ENCODE results near the gene KDF1.

Gene KDF1, protein sequence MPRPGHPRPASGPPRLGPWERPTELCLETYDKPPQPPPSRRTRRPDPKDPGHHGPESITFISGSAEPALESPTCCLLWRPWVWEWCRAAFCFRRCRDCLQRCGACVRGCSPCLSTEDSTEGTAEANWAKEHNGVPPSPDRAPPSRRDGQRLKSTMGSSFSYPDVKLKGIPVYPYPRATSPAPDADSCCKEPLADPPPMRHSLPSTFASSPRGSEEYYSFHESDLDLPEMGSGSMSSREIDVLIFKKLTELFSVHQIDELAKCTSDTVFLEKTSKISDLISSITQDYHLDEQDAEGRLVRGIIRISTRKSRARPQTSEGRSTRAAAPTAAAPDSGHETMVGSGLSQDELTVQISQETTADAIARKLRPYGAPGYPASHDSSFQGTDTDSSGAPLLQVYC

DNA sequence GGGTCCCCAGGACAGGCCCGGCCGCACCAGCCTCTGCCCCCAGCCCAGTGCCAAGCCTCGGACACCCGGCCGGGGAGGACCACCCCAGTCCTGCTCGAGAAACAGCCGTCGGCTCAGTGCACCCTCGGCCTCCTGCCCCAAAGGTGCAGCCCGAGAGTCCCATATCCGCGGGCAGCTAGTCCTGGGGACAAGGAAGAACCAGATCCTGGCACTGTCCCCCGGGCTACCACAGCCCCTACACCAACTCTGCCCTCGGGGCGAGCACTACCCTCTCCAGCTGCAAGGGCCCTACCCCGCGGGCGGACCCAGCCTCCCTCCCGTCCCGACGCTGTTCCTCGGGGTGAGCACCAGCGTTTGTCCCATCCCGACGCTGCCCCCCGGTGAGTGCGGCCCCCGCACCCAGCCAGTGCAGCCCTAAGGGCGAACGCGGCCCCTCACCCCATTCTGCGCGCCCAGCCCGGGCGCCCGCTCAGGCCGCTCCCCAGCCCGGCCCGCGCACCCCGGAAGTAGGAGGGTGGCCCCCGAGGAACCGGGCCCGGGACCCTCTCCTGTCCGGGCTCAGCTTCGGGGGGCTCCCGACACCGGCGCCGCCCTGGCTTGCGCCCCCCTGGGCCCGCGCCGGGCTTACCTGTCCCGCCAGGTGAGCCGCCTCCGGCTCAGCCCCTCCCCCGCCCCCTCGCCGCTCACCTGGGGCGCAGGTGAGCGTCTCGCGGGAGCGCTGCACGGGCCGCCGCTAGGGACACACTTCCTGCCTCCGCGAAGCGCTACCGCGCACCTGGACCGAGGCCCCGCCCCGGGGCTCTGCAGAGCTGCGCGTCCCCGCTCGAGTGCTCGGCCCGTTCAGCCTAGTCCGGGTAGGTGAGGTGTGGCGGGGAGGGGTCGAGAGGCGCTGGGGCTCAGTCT, at the start of gene KDF1:
Gene KDF1 (minus strand): TSS at position 747 of the 903 bp plus-strand sequence. CDS start 8,088 bp downstream, outside the sequence.
- H4K20me1 ChIP-seq (ENCODE audit: insufficient read depth, low read length, poor library complexity, severe bottlenecking): no peaks in the 10 kb centered on the region
- no peak within 1 kb of the TSS for H3K9ac ChIP-seq (ENCODE audit: low read depth, low read length, poor library complexity, severe bottlenecking)
- no peak for TF ChIP-seq EZH2phosphoT487 (IDR thresholded peaks at IDR 0.05; ENCODE audit: borderline replicate concordance)
- TF ChIP-seq, protein P1, sequence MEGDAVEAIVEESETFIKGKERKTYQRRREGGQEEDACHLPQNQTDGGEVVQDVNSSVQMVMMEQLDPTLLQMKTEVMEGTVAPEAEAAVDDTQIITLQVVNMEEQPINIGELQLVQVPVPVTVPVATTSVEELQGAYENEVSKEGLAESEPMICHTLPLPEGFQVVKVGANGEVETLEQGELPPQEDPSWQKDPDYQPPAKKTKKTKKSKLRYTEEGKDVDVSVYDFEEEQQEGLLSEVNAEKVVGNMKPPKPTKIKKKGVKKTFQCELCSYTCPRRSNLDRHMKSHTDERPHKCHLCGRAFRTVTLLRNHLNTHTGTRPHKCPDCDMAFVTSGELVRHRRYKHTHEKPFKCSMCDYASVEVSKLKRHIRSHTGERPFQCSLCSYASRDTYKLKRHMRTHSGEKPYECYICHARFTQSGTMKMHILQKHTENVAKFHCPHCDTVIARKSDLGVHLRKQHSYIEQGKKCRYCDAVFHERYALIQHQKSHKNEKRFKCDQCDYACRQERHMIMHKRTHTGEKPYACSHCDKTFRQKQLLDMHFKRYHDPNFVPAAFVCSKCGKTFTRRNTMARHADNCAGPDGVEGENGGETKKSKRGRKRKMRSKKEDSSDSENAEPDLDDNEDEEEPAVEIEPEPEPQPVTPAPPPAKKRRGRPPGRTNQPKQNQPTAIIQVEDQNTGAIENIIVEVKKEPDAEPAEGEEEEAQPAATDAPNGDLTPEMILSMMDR (conservative IDR thresholded peaks at IDR 0.05; ENCODE audit: low read length): no peak
- H3K4me3 ChIP-seq (ENCODE audit: low read length, poor library complexity, severe bottlenecking): no peak within 1 kb of the TSS
- no peak within 1 kb of the TSS for H2AFZ ChIP-seq (ENCODE audit: low read length)
- peaks cover 5% of the 10 kb centered on the region for H3K4me1 ChIP-seq (ENCODE audit: insufficient read depth, low read length, poor library complexity, severe bottlenecking)
- H3K9me2 ChIP-seq (replicated peaks; ENCODE audit: low read depth, low read length): no peaks in the 10 kb centered on the region
- H3K79me2 ChIP-seq (ENCODE audit: insufficient read depth, low read length): no peaks in the 10 kb centered on the region
- H3F3A ChIP-seq (ENCODE audit: low read depth): no peaks in the 10 kb centered on the region
- H3K27me3 ChIP-seq (ENCODE audit: insufficient read depth, low read length, poor library complexity, severe bottlenecking): no peaks in the 10 kb centered on the region
- H3K4me2 ChIP-seq (ENCODE audit: low read depth, low read length, poor library complexity, severe bottlenecking): no peak within 1 kb of the TSS
- H3K36me3 ChIP-seq (ENCODE audit: insufficient read depth, low read length): no peaks in the 10 kb centered on the region
- no peaks in the 10 kb centered on the region for H3K9me3 ChIP-seq (ENCODE audit: insufficient read depth, low read depth, low read length)

DNA sequence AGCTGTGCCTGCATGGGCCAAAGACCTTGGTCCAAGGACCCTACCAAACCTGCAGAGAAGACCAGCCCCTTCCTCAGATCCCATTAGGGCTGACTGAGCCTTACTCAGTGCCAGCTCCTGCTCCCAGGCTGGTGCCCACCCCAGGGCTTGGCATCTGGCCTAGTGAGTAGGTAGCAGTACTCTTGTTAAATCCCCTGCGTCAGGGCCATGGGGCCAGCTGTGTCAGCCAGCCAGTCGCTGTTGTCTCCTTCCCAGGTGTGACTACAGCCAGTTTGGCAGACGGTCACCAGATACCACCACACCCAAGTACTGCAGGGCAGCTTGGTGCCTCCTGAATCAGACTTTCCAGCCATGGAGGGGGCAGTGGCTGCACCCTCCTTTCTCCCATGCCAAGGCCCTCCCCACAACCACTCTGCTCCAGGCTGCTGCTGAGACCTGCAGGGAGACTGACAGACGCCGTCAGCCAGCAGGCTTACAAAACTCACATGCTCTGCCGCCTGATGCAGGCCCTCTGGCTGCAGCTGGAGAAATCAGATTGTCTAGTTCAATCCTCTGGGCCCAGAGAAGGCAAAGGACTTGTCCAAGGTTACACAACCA, 49.4 kb upstream of the KDF1 start:
- Histone ChIP-seq H3K36me3 (ENCODE audit: insufficient read depth, low read length) (no peaks in the 10 kb centered on the region), H3K9me3 (ENCODE audit: insufficient read depth, low read depth, low read length) (no peaks in the 10 kb centered on the region), H3K9me2 (replicated peaks; ENCODE audit: low read depth, low read length) (no peaks in the 10 kb centered on the region), H4K20me1 (ENCODE audit: insufficient read depth, low read length, poor library complexity, severe bottlenecking) (no peaks in the 10 kb centered on the region), H3F3A (ENCODE audit: low read depth) (no peaks in the 10 kb centered on the region), H3K4me2 (ENCODE audit: low read depth, low read length, poor library complexity, severe bottlenecking) (no peak overlapping the region), H3K4me3 (ENCODE audit: low read length, poor library complexity, severe bottlenecking) (no peak overlapping the region), H3K79me2 (ENCODE audit: insufficient read depth, low read length) (no peaks in the 10 kb centered on the region), H3K9ac (ENCODE audit: low read depth, low read length, poor library complexity, severe bottlenecking) (no peak overlapping the region), H3K4me1 (ENCODE audit: insufficient read depth, low read length, poor library complexity, severe bottlenecking) (no peaks in the 10 kb centered on the region), H2AFZ (ENCODE audit: low read length) (no peak overlapping the region), H3K27me3 (ENCODE audit: insufficient read depth, low read length, poor library complexity, severe bottlenecking) (no peaks in the 10 kb centered on the region)
- TF ChIP-seq, protein P1 (conservative IDR thresholded peaks at IDR 0.05; ENCODE audit: low read length): no peak

DNA sequence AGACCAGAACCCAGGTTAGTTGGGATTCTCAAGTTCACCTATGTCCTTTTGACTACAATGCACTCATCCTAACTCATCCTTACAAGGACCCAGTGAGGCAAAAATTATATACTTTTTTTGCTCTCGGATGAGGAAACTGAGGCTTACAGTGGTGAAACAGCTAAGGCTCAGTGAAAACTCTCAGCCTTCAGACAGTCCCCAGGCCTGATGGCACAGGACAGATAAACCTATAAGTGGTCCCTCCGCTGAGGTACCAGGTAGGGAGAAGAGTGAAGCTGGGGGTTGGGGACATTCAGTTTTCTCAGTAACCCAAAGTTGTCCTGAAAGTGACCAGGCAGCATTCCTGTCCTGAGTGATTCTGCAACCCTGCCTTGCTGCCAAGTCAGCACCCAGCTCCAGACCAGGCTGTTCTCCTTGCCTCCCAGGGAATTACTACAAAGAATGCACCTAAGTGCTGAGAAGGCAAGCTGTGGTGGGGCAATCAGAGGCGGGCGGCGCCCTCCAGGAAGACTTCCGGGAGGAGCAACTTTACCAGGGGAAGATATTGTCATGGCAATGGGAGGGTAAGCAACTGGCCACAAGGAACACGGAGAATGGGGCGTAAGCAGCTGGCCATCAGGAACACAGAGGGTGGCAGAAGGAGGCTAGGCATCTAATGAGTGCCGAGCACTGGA, 47.8 kb upstream of the KDF1 start:
- Histone ChIP-seq H3K4me1 (ENCODE audit: insufficient read depth, low read length, poor library complexity, severe bottlenecking) (no peaks in the 10 kb centered on the region), H3K79me2 (ENCODE audit: insufficient read depth, low read length) (no peaks in the 10 kb centered on the region), H3K9me2 (replicated peaks; ENCODE audit: low read depth, low read length) (no peaks in the 10 kb centered on the region), H2AFZ (ENCODE audit: low read length) (no peak overlapping the region), H3K4me3 (ENCODE audit: low read length, poor library complexity, severe bottlenecking) (no peak overlapping the region), H3K9me3 (ENCODE audit: insufficient read depth, low read depth, low read length) (no peaks in the 10 kb centered on the region), H3K9ac (ENCODE audit: low read depth, low read length, poor library complexity, severe bottlenecking) (no peak overlapping the region), H3K4me2 (ENCODE audit: low read depth, low read length, poor library complexity, severe bottlenecking) (no peak overlapping the region), H3K27me3 (ENCODE audit: insufficient read depth, low read length, poor library complexity, severe bottlenecking) (no peaks in the 10 kb centered on the region), H3F3A (ENCODE audit: low read depth) (no peaks in the 10 kb centered on the region), H3K36me3 (ENCODE audit: insufficient read depth, low read length) (no peaks in the 10 kb centered on the region), H4K20me1 (ENCODE audit: insufficient read depth, low read length, poor library complexity, severe bottlenecking) (no peaks in the 10 kb centered on the region)
- TF ChIP-seq, protein P1 (conservative IDR thresholded peaks at IDR 0.05; ENCODE audit: low read length): no peak
- TF ChIP-seq EZH2phosphoT487 (IDR thresholded peaks at IDR 0.05; ENCODE audit: borderline replicate concordance): no peak

Data from Loucy (cell line).